Urinary bladder (tissue), 4 donors: ENCODE results near the gene ABLIM2. TPM values are rescaled to one million over a fixed set of nuclear protein-coding genes. Genes with fewer than 3 reads are reported as not detected.

Source experiments
- DNase-seq: peaks from one replicate; pipeline ENCODE4 v3.0.0-alpha.2; 2015; ENCODE audit errors: extremely low spot score
- H3K27ac ChIP-seq: one replicate; pipeline ENCODE4 v1.5.1; 2013; ENCODE audit warnings: low read depth, mild to moderate bottlenecking, moderate library complexity
- H3K36me3 ChIP-seq: one replicate; pipeline ENCODE4 v1.6.1; 2013; ENCODE audit warnings: mild to moderate bottlenecking, moderate library complexity; ENCODE audit not compliant: insufficient read depth
- H3K4me1 ChIP-seq: one replicate; pipeline ENCODE4 v1.6.1; 2013; ENCODE audit warnings: mild to moderate bottlenecking, moderate library complexity; ENCODE audit not compliant: insufficient read depth
- H3K4me3 ChIP-seq: one replicate; pipeline ENCODE4 v1.5.1; 2013; ENCODE audit warnings: low read depth, low read length
- WGBS: extraction: QIAGEN DNeasy Blood & Tissue Kit; methylation state at CpG from one replicate; pipeline ENCODE4 v1.1.7; 2013; 5-methylcytosine and 5-hydroxymethylcytosine counted together
- polyA plus RNA-seq: library from polyadenylated mRNA; stranded (reverse); fragments of 200-250 nt; gene quantifications from one replicate; pipeline ENCODE4 v1.2.3, GENCODE V29; 2013
- total RNA-seq: library from RNA; depleted of rRNA; stranded (reverse); fragments of >200 nt; gene quantifications from one replicate; pipeline ENCODE4 v1.2.3, GENCODE V29; 2014
- donor health status: healthy with polysubstance abuse.
- donor health status: healthy.

The ABLIM2 gene
- total and polyA plus RNA-seq, 2 donors: 1.1 to 5.9 TPM

GRCh38 chr4:8198906-8199593 is 40.4 kb upstream of the ABLIM2 start, which contains the start of gene SH3TC1:
Gene SH3TC1, plus strand, starts transcription at chr4:8199290. Its CDS starts 5,905 bp downstream, at chr4:8205195.
- Histone ChIP-seq H3K4me1 (no peaks in the 10 kb centered on the region), H3K4me3 (peak within 1 kb of the TSS; percentile 32), H3K36me3 (no peaks in the 10 kb centered on the region), H3K27ac (peak within 1 kb of the TSS; percentile 61)
- peak; percentile 64 for DNase-seq
- WGBS: 23% methylated on average over 32 of the region's 32 CpGs

DNA sequence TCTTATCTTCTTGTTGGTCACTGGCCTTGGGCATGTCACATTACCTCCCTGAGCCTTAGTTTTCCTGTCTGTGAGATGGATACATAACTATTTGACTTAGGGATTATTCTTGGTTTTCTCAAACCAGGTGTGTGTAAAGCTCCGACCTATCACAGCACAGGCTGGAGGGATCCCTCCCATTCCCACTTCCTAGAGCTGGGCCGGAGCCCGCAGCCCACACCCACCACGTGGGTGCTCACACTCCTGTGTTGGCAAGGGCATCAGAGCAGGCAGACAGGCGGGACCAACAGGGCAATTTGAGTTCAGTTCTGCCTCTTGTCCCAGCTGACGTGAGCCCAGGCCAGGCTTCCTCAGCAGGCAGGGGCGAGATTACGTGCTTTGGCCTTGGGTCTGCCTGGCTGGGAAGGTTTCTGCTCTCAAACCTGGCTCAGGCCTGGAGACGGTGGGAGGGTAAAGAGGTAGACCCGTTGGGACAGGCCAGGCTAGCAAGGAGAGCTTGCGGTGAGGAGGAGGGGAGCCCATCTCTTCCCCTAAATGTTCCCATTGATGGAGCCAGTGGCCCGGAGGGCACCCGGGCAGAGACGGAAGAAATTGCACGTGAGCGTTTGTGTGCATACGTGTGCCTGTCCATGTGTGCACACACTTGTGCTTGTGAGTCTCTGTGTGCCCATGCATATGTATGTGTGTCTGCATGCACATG is 39.7 kb upstream of the ABLIM2 start:
- H3K36me3 ChIP-seq: no peaks in the 10 kb centered on the region
- H3K4me1 ChIP-seq: no peaks in the 10 kb centered on the region
- H3K4me3 ChIP-seq: no peak overlapping the region
- 72% methylated on average over 17 of the region's 17 CpGs for WGBS
- peak overlapping the region; percentile 53 for H3K27ac ChIP-seq
- no peak for DNase-seq

DNA sequence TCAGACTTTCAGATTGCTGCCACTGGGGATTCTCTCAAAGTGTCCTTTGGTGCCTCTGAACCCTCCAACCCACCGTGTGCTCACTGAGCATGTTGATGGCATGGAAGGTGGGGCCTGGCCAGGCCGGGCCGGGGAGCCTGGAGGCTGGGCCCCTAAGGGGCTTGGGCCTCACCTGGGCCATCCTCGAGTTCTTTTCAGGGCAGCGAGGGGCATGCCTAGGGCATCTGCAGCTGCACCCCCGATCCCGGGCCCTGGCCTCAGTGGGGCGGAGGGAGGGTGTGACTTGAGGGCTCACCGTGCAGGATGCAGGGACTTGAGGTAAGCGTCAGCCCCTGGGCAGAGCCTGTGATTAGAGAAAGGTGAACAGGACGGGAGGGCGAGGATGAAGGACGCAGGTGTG is 38.9 kb upstream of the ABLIM2 start:
- no peaks in the 10 kb centered on the region for H3K36me3 ChIP-seq
- 87% methylated on average over 13 of the region's 13 CpGs for whole genome bisulfite sequencing
- H3K4me3 ChIP-seq: no peak overlapping the region
- no peak overlapping the region for H3K27ac ChIP-seq
- no peaks in the 10 kb centered on the region for H3K4me1 ChIP-seq
- DNase-seq: no peak

DNA sequence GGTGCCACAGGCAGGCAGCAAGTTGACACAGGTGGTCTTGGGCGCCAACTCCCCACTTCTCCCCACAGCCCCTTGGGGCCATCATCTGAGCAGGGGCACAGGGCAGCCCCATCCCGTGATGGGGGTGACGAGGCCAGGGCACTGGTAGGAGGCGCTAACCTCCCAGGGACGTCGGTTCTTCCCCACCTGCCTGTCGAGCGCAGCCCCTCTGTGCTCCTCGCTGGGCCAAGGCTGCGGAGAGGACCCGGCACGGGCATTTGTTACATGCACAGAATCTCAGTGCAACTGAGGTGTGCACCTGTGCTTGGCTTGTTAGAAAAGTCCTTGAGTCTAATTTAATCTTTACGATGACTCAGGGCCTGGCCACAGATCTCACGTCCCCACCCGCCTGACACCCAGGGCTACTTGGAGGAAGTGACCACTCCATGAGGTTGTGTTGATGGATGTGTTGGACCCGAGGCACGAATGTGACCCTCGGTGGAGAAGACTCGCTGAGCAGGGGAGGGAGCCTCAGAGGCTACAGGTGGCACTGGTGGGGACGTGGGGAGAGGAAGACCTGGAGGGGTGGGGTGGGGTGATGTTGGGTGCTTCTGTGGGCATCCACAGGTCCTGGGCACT is 37.3 kb upstream of the ABLIM2 start:
- 78% methylated on average over 20 of the region's 20 CpGs for WGBS
- Histone ChIP-seq H3K4me1 (no peaks in the 10 kb centered on the region), H3K4me3 (no peak overlapping the region), H3K36me3 (no peaks in the 10 kb centered on the region), H3K27ac (no peak overlapping the region)
- DNase-seq: no peak

- Histone ChIP-seq H3K4me3 (no peak overlapping the region), H3K4me1 (no peaks in the 10 kb centered on the region), H3K27ac (no peak overlapping the region), H3K36me3 (no peaks in the 10 kb centered on the region)
- DNase-seq: no peak
- 71% methylated on average over 7 of the region's 7 CpGs for WGBS
These were observed 36.8 kb upstream of the ABLIM2 start for GRCh38 chr4:8195431-8195830.

GRCh38 chr4:8194306-8195242 is 36.0 kb upstream of the ABLIM2 start:
- 78% methylated on average over 19 of the region's 19 CpGs for WGBS
- no peaks in the 10 kb centered on the region for H3K4me1 ChIP-seq

GRCh38 chr4:8192748-8193738 is 34.4 kb upstream of the ABLIM2 start:
- H3K4me1 ChIP-seq: no peaks in the 10 kb centered on the region
- no peak overlapping the region for H3K27ac ChIP-seq
- no peak overlapping the region for H3K4me3 ChIP-seq
- H3K36me3 ChIP-seq: no peaks in the 10 kb centered on the region
- 49% methylated on average over 18 of the region's 18 CpGs for WGBS
- DNase-seq: no peak

More at GRCh38 chr4:8194306-8195242, 36.0 kb upstream of the ABLIM2 start:
- no peak for DNase-seq
- Histone ChIP-seq H3K27ac (no peak overlapping the region), H3K36me3 (no peaks in the 10 kb centered on the region), H3K4me3 (no peak overlapping the region)

DNA sequence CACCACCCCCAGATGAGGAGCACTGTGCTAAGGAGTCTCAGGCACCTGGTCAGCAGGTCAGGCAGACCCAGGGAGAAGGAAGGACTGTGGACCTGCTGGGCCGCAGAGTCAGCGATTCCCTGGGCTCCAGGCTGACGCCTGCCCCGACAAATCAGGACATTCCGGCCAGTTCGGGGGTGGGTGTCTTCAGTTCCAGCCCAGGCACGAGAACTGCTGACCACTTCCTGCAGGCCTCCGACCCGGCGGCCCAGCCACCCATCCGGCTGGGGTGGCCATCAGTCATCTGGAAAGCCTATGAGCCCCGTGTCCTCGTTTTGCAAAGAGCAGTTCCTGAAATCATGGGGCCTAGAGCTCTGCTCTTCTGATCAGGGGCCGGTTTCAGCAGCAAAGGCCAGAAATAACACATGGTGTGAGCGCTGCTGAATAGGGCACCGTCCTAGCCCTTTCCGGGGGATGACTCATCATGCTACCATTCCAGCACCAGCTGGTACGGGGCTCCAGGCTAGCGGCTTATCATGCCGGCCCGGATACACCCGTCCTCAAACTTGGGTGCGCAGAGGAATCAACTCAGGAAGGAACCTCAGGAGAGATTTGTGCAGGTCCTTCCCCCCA is 32.6 kb upstream of the ABLIM2 start:
- Histone ChIP-seq H3K27ac (peak overlapping the region; percentile 12), H3K4me3 (no peak overlapping the region), H3K36me3 (no peaks in the 10 kb centered on the region), H3K4me1 (no peaks in the 10 kb centered on the region)
- no peak for DNase-seq
- WGBS: 61% methylated on average over 23 of the region's 23 CpGs

- H3K4me1 ChIP-seq: no peaks in the 10 kb centered on the region
- no peaks in the 10 kb centered on the region for H3K36me3 ChIP-seq
- WGBS: 86% methylated on average over 26 of the region's 26 CpGs
- DNase-seq: no peak
- H3K4me3 ChIP-seq: no peak overlapping the region
- H3K27ac ChIP-seq: peak overlapping the region; percentile 55
These were observed 31.2 kb upstream of the ABLIM2 start for GRCh38 chr4:8189551-8190466.

DNA sequence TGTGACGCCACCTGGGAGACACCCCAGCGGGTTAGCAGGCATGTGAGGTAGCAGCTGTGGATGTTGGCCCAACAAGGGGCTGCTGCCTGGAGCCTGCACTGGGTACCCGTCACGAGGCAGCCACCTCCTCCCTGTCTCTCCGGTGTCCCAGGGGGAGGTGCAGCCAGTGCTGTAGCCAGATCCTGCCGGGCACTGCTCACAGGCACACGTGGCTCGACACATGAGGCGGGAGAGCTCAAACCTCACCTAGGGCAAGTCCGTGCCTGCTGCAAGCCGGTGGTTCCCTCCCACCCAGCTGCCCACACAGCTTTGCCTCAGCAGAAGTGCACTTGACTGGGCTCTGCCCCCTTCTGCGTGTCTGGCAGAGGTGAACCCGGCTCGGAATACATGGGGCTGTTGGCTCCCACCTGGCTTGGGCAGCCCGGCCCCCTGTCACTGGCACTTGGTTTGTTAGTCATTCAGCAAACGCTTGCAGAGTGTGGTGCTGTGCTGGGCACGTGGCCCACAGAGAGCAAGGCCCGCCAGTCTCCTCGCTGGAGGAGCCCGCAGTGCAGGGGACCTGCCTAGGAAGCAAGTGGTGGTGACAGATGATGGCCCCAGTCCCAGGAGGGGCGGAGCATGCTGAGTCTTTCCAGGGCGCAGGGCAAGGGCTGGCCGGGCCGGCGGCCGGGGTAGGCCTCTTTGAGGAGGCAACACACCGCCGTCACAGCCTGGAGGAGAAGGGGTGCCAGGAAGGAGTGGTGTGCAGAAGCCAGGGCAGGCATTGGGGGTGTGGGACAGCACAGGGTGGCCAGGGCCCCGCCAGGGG is 30.3 kb upstream of the ABLIM2 start:
- no peaks in the 10 kb centered on the region for H3K4me1 ChIP-seq
- H3K27ac ChIP-seq: peak overlapping the region; percentile 55
- 56% methylated on average over 29 of the region's 29 CpGs for WGBS
- H3K4me3 ChIP-seq: no peak overlapping the region
- H3K36me3 ChIP-seq: no peaks in the 10 kb centered on the region
- DNase-seq: no peak

DNA sequence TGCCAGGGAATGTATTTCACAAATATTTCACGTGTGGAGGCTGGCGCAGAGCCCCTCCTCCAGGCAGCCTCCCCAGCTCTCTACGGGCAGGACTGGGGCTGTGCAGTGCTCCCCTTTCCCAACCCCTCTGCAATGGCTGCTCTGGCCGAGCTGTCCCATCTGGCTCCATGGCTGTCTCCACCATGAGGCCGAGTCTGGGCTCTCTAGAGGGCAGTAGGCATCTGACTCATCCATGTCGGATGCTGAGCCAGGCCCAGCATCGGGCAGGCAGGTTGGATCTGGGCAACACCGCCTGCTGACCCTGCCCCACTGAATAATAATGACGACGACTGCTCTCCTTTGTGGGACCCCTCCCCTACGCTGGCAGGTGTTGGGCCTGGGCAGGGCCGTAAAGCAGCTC is 29.5 kb upstream of the ABLIM2 start:
- H3K4me1 ChIP-seq: no peaks in the 10 kb centered on the region
- 75% methylated on average over 12 of the region's 12 CpGs for WGBS
- DNase-seq: no peak
- peak overlapping the region; percentile 69 for H3K27ac ChIP-seq
- H3K36me3 ChIP-seq: no peaks in the 10 kb centered on the region
- H3K4me3 ChIP-seq: no peak overlapping the region
